SK-N-MC (cell line): Measurements from ENCODE around the gene ZNF236.
"Not testable (repeated sequence)": the region's sequence is repeated elsewhere in the genome, so short reads cannot be mapped to it uniquely, and the experiment has no call there.

Source experiments
- EZH2 ChIP-seq: fragments of 200-600 bp; sonication (generic); IDR thresholded peaks from one replicate; pipeline ENCODE4 v1.6.1; 2017; ENCODE audit warnings: antibody characterized with exemption
- FOXP2 ChIP-seq: optimal IDR thresholded peaks from 2 replicates; pipeline ENCODE3; 2011; ENCODE audit warnings: mild to moderate bottlenecking, moderate library complexity; ENCODE audit not compliant: insufficient read depth; ENCODE audit errors: extremely low read length, control extremely low read depth
- POLR2AphosphoS5 ChIP-seq: IDR thresholded peaks from 2 replicates; pipeline ENCODE4 v1.6.1; 2012; ENCODE audit warnings: mild to moderate bottlenecking, low read depth, low read length, borderline replicate concordance

DNA sequence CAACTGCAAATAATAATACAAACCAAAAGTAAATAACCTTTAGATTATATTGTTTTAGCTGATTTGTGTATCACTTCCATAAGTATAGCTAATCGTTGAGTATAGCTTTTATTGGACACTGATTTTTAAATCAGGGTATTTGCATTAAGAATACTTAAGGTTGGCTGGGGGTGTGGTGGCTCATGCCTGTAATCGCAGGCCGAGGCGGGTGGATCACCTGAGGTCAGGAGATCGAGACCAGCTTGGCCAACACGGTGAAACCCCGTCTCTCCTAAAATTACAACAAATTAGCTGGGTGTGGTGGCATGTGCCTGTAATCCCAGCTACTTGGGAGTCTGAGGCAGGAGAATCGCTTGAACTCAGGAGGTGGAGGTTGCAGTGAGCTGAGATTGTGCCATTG, 122.0 kb downstream of the ZNF236 start:
- TF ChIP-seq POLR2AphosphoS5, EZH2, FOXP2: not testable (repeated sequence)
